A549 treated with CORT108297 at 1 μM for 4 hours (cell line): ENCODE data around the gene COX7B2. TPM values are rescaled to one million over a fixed set of nuclear protein-coding genes. Genes with fewer than 3 reads are reported as not detected.

Source experiments
- total RNA-seq: library from RNA; stranded (reverse); fragments of 200-300 nt; extraction: Qiagen RNA extraction; gene quantifications from 5 replicates; pipeline ENCODE4 v1.2.3, GENCODE V29; 2022

The COX7B2 gene, protein sequence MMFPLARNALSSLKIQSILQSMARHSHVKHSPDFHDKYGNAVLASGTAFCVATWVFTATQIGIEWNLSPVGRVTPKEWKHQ
- total RNA-seq: not detected in 5 replicates

DNA sequence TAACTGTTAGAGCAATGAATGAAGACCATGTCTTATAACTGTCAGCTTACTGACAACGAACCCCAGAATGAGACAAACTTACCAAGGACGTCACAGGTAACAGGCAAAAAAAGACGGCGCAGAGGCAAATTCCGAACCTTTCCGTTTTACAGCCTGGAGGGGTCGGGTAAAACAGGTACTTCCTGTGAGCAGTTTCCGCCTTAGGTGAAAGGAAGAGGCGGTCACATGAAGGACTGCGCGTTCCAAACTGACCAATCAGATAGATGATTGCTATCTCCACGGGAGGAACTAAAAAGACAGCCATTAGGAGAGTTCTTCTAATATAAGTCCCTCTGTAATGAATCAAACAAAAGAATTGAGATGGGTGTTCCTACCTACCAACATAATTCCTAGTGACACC lies at the start of gene COX7B2:
COX7B2 (minus strand) TSS at position 168 of the 400 bp plus-strand sequence. CDS start 174,053 bp downstream, outside the sequence.

Other genes with a start within 250 kb of the COX7B2 start
- gene GABRA4, start 84.3 kb upstream of the COX7B2 start, total RNA-seq: not detected in 5 replicates
- gene GABRB1, start 122.3 kb upstream of the COX7B2 start, total RNA-seq: not detected in 5 replicates